Left colon (tissue), 2 donors: Measurements from ENCODE around the gene FA2H. TPM values are rescaled to one million over a fixed set of nuclear protein-coding genes. Genes with fewer than 3 reads are reported as not detected.
"Not testable (repeated sequence)": the region's sequence is repeated elsewhere in the genome, so short reads cannot be mapped to it uniquely, and the experiment has no call there.

Source experiments
- ATAC-seq: fragments of 200-7000 bp; cut with Tn5 transposase; one replicate; pipeline ENCODE4 v1.9.1; 2020; ENCODE audit warnings: mild to moderate bottlenecking, moderate library complexity
- DNase-seq, 2 donors: peaks; one replicate each; pipeline ENCODE4 v3.0.0-alpha.2; 2020
- intact Hi-C, 2 donors: fragments of 100-400 bp; cut with DNase I in 1 of 2; cut with micrococcal nuclease in 1 of 2; formaldehyde crosslinking; loops; one replicate each; pipeline versions ENCODE4 v1.11.2 to v1.14.0; 2022; cut with DNase I, micrococcal nuclease
- total RNA-seq, 2 donors: library from RNA; stranded (reverse); fragmentation: NEBNext Ultra II Directional; extraction: Animal tissue kit (Norgen Biotek cat#: 25700); gene quantifications; one replicate each; pipeline ENCODE4 v1.2.1, GENCODE V29; 2021
- donor health status: DM: no; HTN: no; CAD: no.
- donor health status: DM: yes; HTN: yes; CAD: no.

The FA2H gene
- total RNA-seq, 2 donors from 2014 or later, result 48.5 to 64.5 TPM

GRCh38 chr16:74713876-74714275 is 60.7 kb downstream of the FA2H start:
- ATAC-seq (no peak), DNase-seq (no peak)
- intact Hi-C loops, result loop anchor here in 1 of 2 donors (10.0 kb wide), 1 partner anchor 151 kb away; no protein-coding TSS in a partner anchor

- ATAC-seq, result no peak
- DNase-seq, result no peak
- intact Hi-C loops, result loop anchor here in 1 of 2 donors (10.0 kb wide), 1 partner anchor 151 kb away; no protein-coding TSS in a partner anchor
These were observed 61.3 kb downstream of the FA2H start for GRCh38 chr16:74713325-74713724.

- ATAC-seq, result no peak
- intact Hi-C loops, result loop anchor here in 1 of 2 donors (10.0 kb wide), 1 partner anchor 153 kb away; no protein-coding TSS in a partner anchor
- DNase-seq, result no peak
These were observed 62.7 kb downstream of the FA2H start for GRCh38 chr16:74711938-74712337.

DNA sequence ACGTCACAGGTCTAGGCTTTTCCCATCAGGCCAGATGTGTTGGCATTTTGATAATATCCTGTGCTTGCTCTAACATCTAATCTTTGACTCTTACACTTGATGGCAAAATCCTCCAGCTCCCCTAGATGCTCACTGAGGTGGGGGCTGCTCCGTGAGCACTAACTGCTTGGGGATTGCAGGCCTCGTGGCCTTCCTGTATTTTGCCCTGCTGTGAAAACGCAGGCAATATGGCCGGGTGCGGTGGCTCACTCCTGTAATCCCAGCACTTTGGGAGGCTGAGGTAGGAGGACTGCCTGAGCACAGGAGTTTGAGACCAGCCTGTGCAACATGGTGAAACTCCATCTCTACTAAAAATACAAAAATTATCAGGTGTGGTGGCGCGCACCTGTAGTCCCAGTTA is 64.2 kb downstream of the FA2H start:
- intact Hi-C loops, result loop anchor here in 1 of 2 donors (10.0 kb wide), 1 partner anchor 154 kb away; no protein-coding TSS in a partner anchor
- ATAC-seq (no peak), DNase-seq (no peak)

- ATAC-seq (peak; percentile 94), DNase-seq (peak; percentile 48 to 83)
- intact Hi-C loops, result loop anchor here in 1 of 2 donors (5.0 kb wide), 1 partner anchor 153 kb away; no protein-coding TSS in a partner anchor
These were observed 65.2 kb downstream of the FA2H start for GRCh38 chr16:74709441-74709877.

DNA sequence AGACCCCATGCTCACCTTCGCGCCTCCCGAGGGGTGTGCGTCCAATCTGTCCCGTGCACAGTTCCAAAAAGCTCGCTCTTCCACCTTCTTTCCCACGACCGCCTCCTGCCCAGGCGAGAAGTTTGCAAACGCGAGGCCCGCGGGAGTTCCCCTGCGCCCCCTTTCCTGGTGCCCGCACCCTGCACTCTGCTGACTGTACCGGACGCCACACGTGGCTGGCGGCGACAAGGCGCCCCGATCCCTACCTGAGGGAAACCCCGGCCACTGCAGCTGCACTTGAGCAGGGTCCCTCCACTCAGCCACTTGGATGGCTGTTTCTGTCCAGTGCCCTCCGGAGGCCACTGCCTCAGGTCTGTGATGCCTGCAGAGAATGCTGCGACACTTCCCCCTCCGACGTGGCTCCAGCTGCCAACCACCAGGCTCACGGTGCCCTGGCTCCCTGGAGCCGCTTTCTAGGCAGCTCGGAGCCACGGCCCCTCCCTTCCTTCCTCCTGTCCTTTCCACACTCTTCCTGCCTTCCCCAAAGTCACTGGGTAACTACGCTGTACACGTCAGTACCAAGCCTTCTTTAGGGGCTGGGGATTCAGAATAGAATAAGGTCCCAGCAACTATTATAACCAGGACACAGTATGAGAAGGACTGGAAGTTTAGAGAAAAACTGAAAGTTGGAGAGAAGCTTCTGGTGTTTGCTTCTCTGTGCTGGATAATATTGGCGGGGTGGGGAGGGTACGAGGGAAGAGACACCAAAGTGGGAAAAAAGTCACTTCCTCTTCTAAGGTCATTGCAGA is 74.0 kb downstream of the FA2H start, which contains the start of gene MLKL:
Gene MLKL (minus strand): TSS at position 425 of the 788 bp plus-strand sequence. CDS start 5,105 bp downstream, outside the sequence.
- ATAC-seq, result peak; percentile 75
- intact Hi-C loops, result no loop called here

GRCh38 chr16:74700116-74700437 is 74.5 kb downstream of the FA2H start:
- intact Hi-C loops, result no loop called here
- peak in 1 of 2 donors; percentile 58 for DNase-seq

More for the DNA sequence above, 74.0 kb downstream of the FA2H start, which contains the start of gene MLKL:
- peak; percentile 61 to 78 for DNase-seq

GRCh38 chr16:74699666-74700065 is 75.0 kb downstream of the FA2H start:
- no peak for DNase-seq

More at GRCh38 chr16:74700116-74700437, 74.5 kb downstream of the FA2H start:
- ATAC-seq, result peak; percentile 54

GRCh38 chr16:74698222-74698621 is 76.4 kb downstream of the FA2H start:
- intact Hi-C loops, result no loop called here
- DNase-seq, result no peak
- ATAC-seq, result no peak

More at GRCh38 chr16:74699666-74700065, 75.0 kb downstream of the FA2H start:
- intact Hi-C loops, result no loop called here
- no peak for ATAC-seq

GRCh38 chr16:74695450-74696422 is 78.9 kb downstream of the FA2H start:
- peak; percentile 84 for ATAC-seq
- intact Hi-C loops, result no loop called here
- DNase-seq, result peak; percentile 76 to 84

GRCh38 chr16:74691093-74691855 is 83.3 kb downstream of the FA2H start:
- ATAC-seq (no peak), DNase-seq (no peak)
- intact Hi-C loops, result no loop called here

GRCh38 chr16:74682556-74682955 is 92.1 kb downstream of the FA2H start:
- ATAC-seq (no peak), DNase-seq (no peak)
- intact Hi-C loops, result no loop called here

DNA sequence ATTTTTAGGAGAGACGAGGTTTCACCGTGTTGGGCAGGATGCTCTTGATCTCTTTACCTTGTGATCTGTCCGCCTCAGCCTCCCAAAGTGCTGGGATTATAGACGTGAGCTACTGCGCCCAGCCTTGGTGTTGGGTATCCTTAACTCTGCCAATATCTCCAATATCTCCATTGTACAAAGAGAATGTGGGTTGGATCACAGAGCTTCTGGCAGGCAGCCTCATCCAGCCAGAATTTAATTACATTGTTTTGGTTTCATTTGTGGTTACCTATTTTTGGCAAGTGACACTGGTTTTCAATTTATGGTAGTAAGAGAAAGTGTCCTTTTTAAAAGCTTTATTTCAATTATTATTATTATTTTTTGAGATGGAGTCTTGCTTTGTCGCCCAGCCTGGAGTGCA is 93.9 kb downstream of the FA2H start:
- ATAC-seq (no peak), DNase-seq (no peak)
- intact Hi-C loops, result no loop called here

- ATAC-seq, result no peak
- no peak for DNase-seq
- intact Hi-C loops, result no loop called here
These were observed 94.6 kb downstream of the FA2H start for GRCh38 chr16:74679983-74680382.

- no peak for ATAC-seq
- intact Hi-C loops, result no loop called here
These were observed 96.8 kb downstream of the FA2H start for GRCh38 chr16:74677868-74678267.

GRCh38 chr16:74673876-74674275 is 100.7 kb downstream of the FA2H start:
- intact Hi-C loops, result no loop called here
- ATAC-seq (no peak), DNase-seq (no peak)

More at GRCh38 chr16:74677868-74678267, 96.8 kb downstream of the FA2H start:
- no peak for DNase-seq

DNA sequence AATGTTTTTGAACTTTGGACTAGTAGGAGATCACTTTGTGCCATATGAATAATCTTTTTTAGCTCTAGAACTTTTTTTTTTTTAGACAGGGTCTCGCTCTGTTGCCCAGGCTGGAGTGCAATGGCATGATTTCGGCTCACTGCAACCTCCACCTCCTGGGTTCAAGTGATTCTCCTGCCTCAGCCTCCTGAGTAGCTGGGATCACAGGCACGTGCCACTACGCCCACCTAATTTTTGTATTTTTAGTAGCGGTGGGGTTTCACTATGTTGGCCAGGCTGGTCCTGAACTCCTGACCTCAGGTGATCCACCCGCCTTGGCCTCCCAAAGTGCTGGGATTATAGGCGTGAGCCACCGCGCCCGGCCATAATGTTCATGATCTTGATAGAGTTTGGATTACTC is 105.7 kb downstream of the FA2H start:
- ATAC-seq, DNase-seq, intact Hi-C loops: not testable (repeated sequence)

DNA sequence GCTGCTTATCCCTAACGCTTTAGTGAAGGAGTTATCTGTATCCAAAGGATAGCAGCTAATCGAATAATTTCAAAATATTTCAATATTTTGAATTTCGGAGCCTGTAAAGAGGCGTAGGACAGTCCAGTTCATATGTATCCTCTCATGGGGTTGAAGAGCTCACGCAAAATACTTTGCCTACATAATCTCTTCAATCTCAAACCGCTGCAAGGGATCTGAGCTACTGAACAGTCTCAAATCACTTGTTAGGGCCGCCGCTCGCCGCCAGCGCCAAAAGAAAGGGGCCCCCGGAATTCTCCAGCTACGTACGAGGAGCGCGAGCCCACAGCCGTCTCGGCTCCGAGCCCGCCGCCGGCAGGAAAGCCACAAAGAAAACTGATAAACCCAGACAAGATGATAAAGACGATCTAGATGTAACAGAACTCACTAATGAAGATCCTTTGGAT is 107.3 kb downstream of the FA2H start:
- intact Hi-C loops, result no loop called here
- peak; percentile 8 for ATAC-seq
- peak in 1 of 2 donors; percentile 50 for DNase-seq
